GM12801 (cell line): ENCODE data around the gene AGPS.

ENCODE experiments used
- TF ChIP-seq, protein P1 (sequence below): IDR thresholded peaks from one replicate; pipeline ENCODE4 v1.5.1; 2011; ENCODE audit warnings: control low read depth; ENCODE audit not compliant: insufficient read length; ENCODE audit errors: extremely low read depth

AGPS gene

GRCh38 chr2:177478907-177479306, 86.3 kb downstream of the AGPS start:
- TF ChIP-seq, protein P1, sequence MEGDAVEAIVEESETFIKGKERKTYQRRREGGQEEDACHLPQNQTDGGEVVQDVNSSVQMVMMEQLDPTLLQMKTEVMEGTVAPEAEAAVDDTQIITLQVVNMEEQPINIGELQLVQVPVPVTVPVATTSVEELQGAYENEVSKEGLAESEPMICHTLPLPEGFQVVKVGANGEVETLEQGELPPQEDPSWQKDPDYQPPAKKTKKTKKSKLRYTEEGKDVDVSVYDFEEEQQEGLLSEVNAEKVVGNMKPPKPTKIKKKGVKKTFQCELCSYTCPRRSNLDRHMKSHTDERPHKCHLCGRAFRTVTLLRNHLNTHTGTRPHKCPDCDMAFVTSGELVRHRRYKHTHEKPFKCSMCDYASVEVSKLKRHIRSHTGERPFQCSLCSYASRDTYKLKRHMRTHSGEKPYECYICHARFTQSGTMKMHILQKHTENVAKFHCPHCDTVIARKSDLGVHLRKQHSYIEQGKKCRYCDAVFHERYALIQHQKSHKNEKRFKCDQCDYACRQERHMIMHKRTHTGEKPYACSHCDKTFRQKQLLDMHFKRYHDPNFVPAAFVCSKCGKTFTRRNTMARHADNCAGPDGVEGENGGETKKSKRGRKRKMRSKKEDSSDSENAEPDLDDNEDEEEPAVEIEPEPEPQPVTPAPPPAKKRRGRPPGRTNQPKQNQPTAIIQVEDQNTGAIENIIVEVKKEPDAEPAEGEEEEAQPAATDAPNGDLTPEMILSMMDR = no peak

- TF ChIP-seq, protein P1 = no peak
Measured at GRCh38 chr2:177482195-177482594, 89.6 kb downstream of the AGPS start.

- TF ChIP-seq, protein P1 = no peak
Measured at GRCh38 chr2:177483531-177483930, 91.0 kb downstream of the AGPS start.

GRCh38 chr2:177484180-177484795, 91.7 kb downstream of the AGPS start:
- TF ChIP-seq, protein P1 = no peak

DNA sequence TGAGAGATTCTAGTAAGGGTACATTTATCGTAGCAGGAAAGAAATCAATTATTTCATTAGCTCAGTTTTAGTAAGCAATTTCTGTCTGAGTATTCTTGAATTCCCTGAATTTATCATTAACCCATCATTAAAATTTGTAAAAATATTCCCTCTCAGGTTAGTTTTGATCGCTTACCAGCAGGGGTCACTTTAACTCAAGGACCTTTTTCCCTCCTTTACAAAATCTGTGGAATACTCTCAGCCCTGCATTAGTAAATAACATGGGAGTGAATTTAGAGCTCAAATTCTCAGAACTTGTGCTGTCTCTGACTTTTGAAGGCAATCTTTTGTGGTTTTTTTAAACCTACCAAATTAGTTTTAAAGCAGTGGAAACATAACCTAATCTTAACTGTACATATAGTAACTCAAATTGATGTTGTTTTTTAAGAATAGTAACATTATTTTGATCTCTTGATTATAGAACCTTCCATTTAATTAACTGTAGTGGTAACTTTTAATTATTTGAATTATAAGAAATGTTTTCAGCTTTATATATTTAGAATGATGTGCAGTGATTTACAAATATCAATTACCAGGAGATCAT, 97.2 kb downstream of the AGPS start:
- TF ChIP-seq, protein P1 = no peak

- TF ChIP-seq, protein P1 = no peak
Measured at GRCh38 chr2:177495945-177496344, 103.4 kb downstream of the AGPS start.

- TF ChIP-seq, protein P1 = no peak
Measured at GRCh38 chr2:177496921-177497320, 104.3 kb downstream of the AGPS start.

- TF ChIP-seq, protein P1 = no peak
Measured at GRCh38 chr2:177501186-177501585, 108.6 kb downstream of the AGPS start.
